8988T (cell line): ENCODE measurements around the gene NDUFA11.
A peak's percentile ranks its signal among the peaks of the same experiment; 100 is the strongest.
"Not testable (repeated sequence)": the region's sequence is repeated elsewhere in the genome, so short reads cannot be mapped to it uniquely, and the experiment has no call there.

Experiments used
- DNase-seq: peaks from one replicate; pipeline ENCODE4 v3.0.0; 2011

NDUFA11 gene

DNA sequence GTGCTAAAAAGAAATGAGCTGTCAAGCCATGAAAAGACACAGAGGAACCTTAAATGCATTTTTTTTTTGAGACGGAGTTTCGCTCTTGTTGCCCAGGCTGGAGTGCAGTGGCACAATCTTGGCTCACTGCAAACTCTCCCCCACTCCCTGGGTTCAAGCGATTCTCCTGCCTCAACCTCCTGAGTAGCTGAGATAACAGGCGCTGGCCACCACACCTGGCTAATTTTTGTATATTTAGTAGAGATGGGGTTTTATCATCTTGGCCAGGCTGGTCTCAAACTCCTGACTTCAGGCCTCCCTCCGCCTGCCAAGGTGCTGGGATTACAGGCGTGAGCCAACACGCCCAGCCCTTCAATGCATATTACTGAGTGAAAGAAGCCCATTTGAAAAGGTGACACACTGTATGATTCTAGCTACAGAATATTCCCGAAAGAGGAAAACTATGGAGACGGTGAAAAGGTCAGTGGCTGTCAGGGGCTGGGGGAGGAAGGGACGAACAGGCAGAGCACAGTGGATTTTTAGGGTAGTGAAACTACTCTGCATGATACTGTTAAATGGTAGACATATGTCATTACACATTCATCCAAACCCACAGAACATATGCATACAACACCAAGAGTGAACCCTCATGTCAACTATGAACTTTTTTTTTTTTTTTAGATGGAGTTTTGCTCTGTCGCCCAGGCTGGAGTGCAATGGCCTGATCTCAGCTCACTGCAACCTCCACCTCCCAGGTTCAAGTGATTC is 19.4 kb downstream of the NDUFA11 start:
- DNase-seq, result not testable (repeated sequence)

DNA sequence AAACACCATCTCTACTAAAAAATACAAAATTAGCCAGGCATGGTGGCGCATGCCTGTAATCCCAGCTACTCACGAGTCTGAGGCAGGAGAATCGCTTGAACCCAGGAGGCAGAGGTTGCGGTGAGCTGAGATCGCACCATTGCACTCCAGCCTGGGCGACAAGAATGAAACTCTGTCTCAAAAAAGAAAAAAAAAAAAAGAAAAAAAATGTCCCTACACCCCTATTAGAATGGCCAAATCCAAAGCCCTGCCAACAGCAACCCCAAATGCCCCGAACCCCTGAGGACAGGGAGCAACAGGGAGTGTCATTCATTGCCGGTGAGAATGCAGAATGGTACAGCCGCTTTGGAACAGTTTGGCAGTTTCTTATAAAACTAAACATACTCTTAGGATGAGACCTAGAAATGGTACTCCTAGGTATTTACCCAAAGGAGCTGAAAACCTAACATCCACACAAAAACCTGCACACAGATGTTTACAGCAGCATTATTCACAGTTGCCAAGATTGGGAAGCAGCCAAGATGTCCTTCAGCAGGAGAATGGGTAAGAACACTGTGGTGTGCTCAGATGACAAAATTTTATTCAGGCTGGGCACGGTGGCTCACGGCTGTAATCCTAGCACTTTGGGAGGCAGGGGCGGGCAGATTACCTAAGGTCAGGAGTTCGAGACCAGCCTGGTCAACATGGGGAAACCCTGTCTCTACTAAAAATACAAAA is 20.3 kb downstream of the NDUFA11 start:
- DNase-seq, result not testable (repeated sequence)

DNA sequence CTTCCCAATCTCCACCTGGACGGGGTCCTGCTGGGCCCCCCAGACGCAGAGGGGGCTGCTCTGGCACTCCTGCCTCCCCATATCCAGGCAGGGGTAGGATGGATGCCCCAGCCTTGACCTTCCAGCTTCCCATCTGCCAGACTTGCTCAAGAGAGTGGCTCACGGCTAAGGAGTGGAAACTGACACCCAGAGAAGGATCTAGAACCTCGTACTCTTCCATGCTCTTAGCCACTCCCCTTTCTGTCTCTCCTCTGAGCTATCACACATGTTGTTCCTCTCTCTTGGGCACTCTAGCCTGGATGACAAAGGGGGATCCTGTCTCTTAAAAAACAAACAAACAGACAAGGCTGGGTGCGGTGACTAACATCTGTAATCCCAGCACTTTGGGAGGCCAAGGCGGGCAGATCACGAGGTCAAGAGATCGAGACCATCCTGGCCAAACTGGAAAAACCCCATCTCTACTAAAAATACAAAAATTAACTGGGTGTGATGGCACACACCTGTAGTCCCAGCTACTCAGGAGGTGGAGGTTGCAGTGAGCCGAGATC is 21.1 kb downstream of the NDUFA11 start:
- no peak for DNase-seq

DNA sequence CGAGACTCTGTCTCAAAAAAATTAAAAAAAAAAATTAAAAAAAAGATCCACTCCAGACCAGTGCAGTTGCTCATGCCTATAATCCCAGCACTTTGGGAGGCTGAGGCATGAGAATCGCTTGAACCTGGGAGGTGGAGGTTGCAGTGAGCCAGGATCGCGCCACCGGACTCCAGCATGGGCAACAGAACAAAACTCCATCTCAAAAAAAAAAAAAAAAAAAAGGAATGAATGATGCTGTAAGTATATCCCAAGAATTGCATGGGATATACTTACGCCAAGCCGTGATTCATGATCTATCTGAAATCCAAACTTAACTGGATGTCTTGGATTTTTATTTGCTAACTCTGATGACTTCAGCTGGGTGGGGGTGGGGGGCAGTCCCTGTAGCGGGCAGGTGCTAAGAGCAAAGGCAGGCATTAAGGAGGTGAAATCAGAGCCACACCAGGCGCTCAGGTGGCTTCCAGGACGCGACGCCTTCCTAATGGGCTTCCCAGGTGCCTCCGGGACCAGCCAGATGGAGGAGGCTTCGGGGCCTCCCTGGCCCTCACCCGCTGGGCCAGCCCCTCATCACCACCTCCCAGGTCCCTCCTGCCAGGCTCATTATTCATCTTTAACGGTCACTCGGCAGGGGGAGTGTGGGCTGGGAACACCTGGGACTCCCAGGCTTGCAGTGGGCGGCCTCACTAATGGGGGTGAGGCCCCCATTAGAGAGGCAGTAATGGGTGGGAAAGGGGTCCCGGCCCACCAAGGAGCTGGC is 21.9 kb downstream of the NDUFA11 start:
- no peak for DNase-seq

DNA sequence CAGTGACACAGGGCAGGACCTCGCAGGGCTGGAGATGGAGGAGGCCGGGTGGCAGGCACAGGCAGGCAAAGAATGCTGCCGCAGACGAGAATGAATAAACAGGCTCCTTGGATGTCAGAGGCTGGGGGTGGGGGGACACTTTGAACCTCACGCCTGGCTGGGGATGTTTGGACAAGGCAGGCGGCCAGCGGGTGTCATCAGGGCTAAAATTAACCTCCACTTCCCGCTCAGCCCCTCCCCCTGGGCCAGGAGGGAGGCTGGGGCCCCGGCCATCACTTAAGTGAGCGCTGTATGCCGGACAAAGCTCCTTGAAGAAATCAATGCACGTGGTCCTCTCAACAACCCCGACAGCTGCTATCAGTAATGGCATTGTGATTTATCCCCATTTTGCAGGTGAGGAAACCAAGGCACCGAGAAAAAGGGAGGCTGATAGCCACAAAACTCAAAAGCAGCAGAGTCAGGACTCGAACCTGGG is 22.9 kb downstream of the NDUFA11 start:
- DNase-seq, result no peak

DNA sequence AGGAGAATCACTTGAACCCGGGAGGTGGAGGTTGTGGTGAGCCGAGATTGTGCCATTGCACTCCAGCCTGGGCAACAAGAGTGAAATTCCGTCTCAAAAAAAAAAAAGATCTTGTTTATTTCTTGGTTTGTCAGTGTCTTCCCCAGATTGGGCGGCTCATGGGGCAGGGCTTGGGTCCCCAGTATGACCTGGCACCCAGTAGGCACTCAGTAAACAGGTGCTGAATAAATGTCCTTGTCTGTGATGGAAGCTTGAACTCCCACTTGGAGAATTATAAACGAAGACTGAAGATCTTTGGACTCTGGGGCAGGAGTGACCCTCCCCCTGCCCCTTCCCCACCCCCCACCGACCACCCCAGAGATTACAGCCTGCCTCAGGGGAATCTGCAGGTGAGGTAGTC is 23.4 kb downstream of the NDUFA11 start:
- no peak for DNase-seq

DNA sequence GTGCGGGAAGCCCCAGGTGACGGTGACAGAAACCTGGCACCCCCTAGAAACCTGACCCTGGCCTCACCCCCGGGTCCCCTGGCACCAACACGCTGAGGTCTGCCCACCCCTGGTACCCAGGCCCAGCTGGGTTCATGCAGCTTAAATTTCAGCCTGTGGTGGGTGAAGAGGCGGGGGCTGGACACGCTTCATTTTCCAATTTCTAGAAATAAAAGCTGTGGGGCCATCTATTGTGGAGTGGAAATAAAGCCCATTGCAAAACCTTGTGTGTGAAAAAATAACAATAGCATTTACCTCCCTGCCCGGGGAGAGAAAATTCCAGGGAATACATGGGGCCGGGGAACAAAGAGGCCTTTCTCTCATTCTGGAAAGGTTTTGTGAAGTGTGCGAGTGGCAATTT is 25.7 kb downstream of the NDUFA11 start:
- DNase-seq, result no peak

DNA sequence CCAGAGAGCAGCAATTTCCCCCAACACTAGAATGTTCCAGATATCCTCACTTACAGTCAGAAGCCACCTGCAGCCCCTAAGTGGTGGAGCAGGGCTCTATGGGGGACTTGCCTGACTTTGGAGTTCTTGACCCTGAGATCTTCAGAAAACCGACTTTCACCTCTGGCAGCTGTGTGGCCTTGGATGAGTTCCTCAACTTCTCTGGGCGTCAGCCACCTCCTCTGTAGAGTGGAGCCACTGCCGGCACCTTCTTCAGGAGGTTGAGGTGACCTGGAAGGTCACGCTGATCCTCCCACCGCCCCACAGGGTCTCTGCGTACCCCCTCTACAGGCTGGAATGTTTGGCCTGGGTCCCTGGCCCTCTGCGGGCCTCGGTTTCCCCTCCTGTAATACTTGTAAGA is 26.2 kb downstream of the NDUFA11 start:
- no peak for DNase-seq

DNA sequence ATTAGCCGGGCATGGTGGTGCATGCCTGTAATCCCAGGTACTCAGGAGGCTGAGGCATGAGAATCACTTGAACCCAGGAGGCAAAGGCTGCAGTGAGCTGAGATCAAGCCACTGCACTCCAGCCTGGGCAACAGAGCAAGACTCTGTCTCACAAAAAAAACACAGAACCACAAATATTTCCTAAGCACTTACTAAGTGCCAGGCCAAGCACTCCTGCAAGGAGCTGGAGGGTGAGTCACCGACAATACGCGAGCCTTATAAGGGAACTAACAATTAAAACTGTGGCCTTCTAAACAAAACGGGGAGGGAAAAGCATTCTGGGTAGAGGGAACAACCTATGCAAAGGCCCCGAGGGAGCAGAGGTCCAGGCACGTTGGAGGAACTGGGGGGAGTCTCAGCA is 29.1 kb downstream of the NDUFA11 start:
- DNase-seq, result not testable (repeated sequence)

DNA sequence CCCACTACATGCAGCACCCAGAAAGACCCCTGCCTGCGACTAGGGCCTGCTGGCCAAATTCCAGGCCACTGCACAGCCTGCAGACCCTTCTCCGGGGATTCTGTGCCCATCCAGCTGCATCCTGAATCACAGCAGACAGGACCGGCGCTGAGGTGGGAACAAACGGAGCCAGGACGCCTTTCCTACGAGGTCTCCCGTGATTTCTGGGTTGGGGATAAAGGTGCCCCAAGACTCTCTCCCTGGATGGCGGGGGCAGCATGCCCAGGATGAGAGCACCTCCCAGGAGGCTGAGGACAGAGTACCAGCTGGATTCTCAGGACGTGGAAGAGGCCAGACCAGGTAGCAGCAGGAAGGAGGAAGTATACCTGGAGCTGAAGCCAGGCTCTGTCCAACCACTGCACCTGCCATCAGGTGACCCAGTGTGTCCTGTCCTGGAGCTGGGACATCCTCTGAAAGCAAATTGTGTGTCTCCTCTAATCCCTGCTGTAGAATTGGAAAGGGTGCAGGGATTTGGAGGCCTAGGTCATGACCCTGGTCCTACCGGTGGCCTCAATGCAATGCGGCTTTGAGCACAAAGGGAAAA is 29.9 kb downstream of the NDUFA11 start:
- peak; percentile 2 for DNase-seq

DNA sequence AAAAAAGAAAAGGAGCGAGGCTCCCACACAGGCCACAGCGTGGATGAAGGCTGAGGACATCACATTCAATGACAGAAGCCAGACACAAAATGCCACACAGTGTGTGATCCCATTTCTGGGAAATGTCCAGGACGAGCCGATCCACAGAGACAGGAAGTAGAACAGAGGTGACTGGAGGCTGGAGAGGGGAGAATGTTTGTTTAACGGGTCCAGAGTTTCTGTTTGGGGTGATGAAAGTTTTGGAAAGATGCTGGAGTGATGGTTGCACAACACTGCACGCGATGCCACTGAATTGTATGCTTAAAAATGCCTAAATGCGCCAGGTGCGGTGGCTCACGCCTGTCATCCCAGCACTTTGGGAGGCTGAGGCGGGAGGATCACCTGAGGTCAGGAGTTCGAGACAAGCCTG is 32.6 kb downstream of the NDUFA11 start:
- DNase-seq, result no peak

DNA sequence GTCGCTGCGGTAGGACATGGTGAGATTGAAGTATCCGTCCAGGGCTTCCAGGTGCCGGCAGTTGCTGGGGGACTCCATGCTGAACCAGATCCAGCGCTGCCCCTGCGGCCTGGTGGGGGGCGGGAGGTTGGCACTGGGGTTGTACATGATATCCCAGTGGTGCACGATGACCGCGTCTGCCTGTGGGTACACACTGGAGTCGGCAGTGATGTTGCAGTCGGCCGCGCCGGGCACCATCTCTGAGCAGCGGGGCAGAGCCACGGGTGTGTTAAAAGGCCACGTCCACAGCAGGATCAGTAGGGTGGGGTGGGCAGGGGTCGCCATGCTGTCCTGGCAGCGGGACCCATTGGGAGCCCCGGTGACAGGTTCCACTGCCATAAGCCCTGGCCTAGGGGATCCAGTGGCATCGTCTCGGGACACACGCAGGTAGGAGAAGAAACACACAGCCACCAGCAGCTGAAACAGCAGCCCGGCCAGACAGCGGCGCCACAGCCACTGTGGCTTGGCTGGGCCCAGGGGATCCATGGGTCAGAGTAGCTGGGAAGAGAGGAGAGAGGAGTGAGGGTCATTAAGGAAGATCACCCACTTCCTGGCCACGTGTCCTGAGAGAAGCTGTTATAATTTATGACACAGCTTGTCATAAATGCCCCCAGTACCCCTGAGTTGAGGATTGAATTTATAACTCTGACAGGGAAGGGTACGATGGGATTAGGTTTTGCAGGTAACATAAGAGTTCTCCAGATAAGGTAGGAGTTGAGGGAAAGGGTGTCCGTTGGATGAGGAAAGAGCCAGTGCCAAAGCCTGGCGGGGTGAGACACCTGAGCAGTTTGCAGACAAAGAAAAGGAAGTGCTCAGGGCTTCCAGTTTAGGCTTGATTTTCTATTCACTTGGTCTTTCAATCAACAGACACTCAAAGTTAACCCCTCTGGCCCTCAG is 36.1 kb downstream of the NDUFA11 start:
- no peak for DNase-seq

DNA sequence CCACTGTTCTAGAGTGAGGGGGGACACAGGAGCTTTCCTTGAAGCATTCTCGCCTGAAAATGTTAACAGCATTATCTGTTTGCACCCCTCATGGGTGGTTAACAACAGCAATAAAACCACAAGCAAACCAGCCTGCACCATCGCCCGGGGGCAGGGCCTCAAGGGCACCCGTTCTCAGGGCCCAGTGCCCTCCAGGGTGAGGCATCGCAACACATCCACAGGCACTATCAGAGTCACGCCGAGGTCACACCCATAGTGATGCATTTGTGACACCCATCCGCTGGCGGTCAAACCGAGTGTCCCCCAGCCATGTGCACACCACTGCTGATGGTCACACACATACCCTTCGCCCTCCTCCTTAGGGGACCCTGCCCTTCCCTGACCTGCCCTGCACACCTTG is 37.8 kb downstream of the NDUFA11 start:
- no peak for DNase-seq

DNA sequence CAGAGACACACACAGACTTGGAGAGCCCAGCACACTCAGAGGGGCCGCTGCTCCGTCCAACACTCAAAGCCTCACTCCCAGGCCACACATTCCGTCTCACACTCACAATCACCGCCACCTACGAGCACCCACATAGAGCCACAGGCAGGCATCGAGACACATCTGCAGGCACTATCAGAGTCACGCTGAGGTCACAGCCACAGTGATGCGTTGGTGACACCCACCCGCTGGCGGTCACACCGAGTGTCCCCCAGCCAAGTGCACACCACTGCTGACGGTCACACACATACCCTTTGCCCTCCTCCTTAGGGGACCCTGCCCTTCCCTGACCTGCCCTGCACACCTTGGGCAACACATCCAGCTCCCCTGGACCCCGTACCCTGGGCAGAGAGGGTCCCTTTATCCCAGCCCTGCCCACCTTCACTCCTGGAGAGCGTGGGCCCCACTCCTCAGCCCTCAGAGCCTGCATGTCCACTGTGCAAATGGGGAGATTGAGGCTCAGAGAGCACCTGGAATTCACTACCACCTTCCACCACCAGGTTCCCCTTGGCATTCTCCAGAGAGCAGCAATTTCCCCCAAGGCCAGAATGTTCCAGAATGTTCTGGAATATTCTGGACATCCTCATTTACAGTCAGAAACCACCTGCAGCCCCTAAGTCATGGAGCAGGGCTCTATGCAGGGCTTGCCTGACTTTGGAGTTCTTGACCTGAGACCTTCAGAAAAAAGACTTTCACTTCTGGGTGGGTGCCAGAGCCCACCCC is 38.7 kb downstream of the NDUFA11 start:
- no peak for DNase-seq

DNA sequence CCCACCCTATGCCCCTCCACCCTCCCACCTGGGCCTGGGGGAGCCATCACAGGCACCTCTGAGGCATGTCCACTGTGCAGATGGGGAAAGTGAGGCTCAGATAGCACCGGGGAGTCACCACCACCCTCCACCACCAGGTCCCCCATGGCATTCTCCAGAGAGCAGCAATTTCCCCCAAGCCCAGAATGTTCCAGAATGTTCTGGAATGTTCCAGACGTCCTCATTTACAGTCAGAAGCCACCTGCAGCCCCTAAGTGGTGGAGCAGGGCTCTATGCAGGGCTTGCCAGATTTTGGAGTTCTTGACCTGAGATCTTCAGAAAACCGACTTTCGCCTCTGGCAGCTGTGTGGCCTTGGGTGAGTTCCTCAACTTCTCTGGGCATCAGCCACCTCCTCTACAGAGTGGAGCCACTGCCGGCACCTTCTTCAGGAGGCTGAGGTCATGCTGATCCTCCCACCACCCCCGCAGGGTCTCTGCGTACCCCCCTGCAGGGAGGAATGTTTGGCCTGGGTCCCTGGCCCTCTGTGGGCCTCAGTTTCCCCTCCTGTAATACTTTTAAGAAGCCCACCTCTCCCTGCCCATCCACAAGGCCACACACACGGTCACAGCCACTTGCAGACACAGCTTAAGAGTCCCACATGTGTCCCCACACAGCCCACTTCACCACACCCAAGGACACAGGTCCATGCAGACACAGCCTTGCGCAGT is 39.4 kb downstream of the NDUFA11 start:
- DNase-seq, result no peak

DNA sequence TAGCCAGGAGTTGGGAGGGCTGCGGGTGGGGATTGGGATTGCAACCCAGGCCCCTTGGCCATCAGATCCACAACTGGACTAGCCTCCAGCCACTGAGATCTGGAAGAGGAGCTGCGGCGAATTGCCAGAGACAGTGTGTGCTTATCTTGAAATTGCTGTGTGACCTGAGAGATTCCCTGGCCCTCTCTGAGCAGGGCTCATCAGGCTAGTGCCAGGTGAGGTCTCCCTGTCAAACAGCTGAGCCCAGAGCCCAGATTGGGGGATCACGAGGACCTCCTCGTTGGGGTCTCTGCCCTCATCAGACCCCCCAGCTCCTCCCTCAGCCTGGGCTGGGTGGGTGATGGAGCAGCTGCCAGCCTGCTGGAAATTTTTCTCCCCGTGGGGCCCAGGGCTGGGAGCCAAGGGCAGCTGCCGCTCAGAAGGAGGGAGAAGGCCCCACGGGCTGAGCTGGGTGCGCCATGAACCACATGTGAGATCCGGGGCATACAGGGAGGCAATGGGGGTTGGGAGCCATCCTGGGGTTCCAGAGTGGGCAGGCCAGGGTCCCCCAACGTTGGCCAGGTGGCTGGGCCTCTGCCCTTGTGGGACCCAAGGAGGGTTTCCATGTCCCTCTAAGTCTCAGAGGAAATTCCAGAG is 40.4 kb downstream of the NDUFA11 start:
- DNase-seq, result no peak

DNA sequence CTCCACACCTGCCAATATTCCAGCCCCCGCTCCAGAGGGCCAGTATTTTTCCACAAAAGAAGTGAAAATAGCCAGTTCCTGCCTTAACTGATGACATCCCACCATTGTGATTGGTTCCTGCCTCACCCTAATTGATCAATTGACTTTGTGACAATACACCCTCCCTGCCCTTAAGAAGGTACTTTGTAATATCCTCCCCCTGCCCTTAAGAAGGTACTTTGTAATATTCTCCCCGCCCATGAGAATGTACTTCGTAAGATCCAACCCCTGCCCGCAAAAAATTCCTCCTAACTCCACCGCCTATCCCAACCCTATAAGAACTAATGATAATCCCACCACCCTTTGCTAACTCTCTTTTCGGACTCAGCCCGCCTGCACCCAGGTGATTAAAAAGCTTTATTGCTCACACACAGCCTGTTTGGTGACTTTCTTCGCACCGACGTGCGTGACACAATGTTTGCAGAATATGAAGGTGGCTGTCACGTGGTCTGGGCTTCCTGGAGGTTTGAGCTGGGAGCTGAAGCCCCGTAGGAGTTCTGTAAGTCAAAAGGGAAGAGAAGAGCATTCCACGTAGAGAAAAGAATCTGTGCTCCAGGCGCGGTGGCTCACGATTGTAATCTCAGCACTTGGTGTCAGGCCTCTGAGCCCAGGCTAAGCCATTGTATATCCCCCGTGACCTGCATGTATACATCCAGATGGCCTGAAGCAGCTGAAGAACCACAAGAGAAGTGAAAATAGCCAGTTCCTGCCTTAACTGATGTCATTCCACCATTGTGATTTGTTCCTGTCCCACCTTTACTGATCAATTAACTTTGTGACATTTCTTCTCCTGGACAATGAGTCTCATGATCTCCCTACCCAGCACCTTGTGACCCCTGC is 46.1 kb downstream of the NDUFA11 start:
- DNase-seq, result no peak

DNA sequence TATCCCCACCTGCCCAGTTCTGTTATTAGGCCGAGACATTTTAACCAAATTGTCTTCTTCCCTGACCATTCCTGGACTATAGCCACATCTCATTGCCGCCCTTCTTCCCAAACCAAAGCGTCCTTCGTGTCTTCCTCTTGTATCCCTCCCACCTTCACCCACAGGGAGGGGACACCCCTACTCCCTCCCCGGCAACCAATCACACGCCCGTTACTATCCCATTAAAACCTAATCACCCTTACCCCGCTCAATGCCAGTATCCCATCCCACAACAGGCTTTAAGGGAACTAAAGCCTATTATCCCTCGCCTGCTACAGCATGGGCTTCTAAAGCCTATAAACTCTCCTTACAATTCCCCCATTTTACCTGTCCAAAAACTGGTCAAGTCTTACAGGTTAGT is 48.4 kb downstream of the NDUFA11 start:
- not testable (repeated sequence) for DNase-seq

DNA sequence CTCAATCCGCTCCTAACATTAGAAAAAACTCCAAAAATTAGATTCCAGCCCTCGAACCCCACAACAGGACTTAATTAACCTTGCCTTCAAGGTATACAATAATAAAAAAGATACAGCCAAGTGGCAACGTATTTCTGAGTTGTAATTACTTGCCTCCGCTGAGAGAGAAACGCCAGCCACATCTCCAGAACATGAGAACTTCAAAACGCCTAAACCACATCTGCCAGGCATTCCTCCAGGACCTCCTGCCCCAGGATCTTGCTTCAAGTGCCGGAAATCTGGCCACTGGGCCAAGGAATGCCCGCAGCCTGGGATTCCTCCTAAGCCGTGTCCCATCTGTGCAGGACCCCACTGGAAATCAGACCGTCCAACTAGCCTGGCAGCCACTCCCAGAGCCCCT is 49.5 kb downstream of the NDUFA11 start:
- DNase-seq, result not testable (repeated sequence)
